HepG2 (cell line): ENCODE results near the gene PIANP. TPM values are rescaled to one million over a fixed set of nuclear protein-coding genes. Genes with fewer than 3 reads are reported as not detected.
A peak's percentile ranks its signal among the peaks of the same experiment; 100 is the strongest.

Experiments
- ATF1 ChIP-seq: IDR thresholded peaks from 2 replicates; pipeline ENCODE4 v1.6.1; 2016; ENCODE audit warnings: mild to moderate bottlenecking, control low read depth
- ETV6 ChIP-seq: sonication (generic); formaldehyde crosslinking; conservative IDR thresholded peaks from 2 replicates; pipeline ENCODE4 v1.4.0; 2020; ENCODE audit warnings: missing genetic modification reagents
- FOXC1 ChIP-seq: sonication (generic); formaldehyde crosslinking; IDR thresholded peaks from 2 replicates; pipeline ENCODE4 v1.8.0; 2022; ENCODE audit warnings: mild to moderate bottlenecking, missing genetic modification reagents, borderline replicate concordance
- HIC2 ChIP-seq: sonication (generic); formaldehyde crosslinking; IDR thresholded peaks from 2 replicates; pipeline ENCODE4 v1.9.0; 2022; ENCODE audit warnings: low read depth, missing genetic modification reagents
- HOXA9 ChIP-seq: sonication (generic); formaldehyde crosslinking; IDR thresholded peaks from 2 replicates; pipeline ENCODE4 v1.8.1; 2022; ENCODE audit warnings: missing genetic modification reagents, mild to moderate bottlenecking, moderate library complexity, borderline replicate concordance
- MTA3 ChIP-seq: sonication (generic); formaldehyde crosslinking; IDR thresholded peaks from 2 replicates; pipeline ENCODE4 v1.4.0; 2020; ENCODE audit warnings: missing genetic modification reagents
- MXD3 ChIP-seq: IDR thresholded peaks from 2 replicates; pipeline ENCODE4 v1.6.1; 2016; ENCODE audit warnings: mild to moderate bottlenecking, missing biosample characterization, missing genetic modification reagents
- PRPF4 ChIP-seq: fragments of 200-400 bp; formaldehyde crosslinking; IDR thresholded peaks from 2 replicates; pipeline ENCODE4 v1.6.1; 2016; ENCODE audit warnings: low read length, low read depth; ENCODE audit not compliant: poor library complexity, severe bottlenecking
- RFX5 ChIP-seq: IDR thresholded peaks from 2 replicates; pipeline ENCODE4 v1.6.1; 2011; ENCODE audit warnings: low read depth, low read length, improper control_type of control experiment
- SMAD9 ChIP-seq: sonication (generic); formaldehyde crosslinking; IDR thresholded peaks from 2 replicates; pipeline ENCODE4 v1.5.1; 2020; ENCODE audit warnings: mild to moderate bottlenecking, missing genetic modification reagents
- SRY ChIP-seq: sonication (generic); formaldehyde crosslinking; IDR thresholded peaks from 2 replicates; pipeline ENCODE4 v1.8.0; 2022; ENCODE audit warnings: mild to moderate bottlenecking, missing genetic modification reagents
- TBL1XR1 ChIP-seq: fragments of 150-350 bp; IDR thresholded peaks from 2 replicates; pipeline ENCODE4 v1.6.1; 2014; ENCODE audit warnings: borderline replicate concordance, low read length; ENCODE audit not compliant: partially characterized antibody
- ZMYM2 ChIP-seq: sonication (generic); formaldehyde crosslinking; IDR thresholded peaks from 2 replicates; pipeline ENCODE4 v1.8.0; 2022; ENCODE audit warnings: mild to moderate bottlenecking, missing genetic modification reagents
- ZNF10 ChIP-seq: sonication (generic); formaldehyde crosslinking; IDR thresholded peaks from 2 replicates; pipeline ENCODE4 v1.4.0; 2020; ENCODE audit warnings: mild to moderate bottlenecking, low read depth, missing genetic modification reagents, borderline replicate concordance
- ZNF180 ChIP-seq: sonication (generic); formaldehyde crosslinking; IDR thresholded peaks from 2 replicates; pipeline ENCODE4 v1.4.0; 2020; ENCODE audit warnings: low read depth, missing genetic modification reagents, borderline replicate concordance
- ZNF30 ChIP-seq: sonication (generic); formaldehyde crosslinking; IDR thresholded peaks from 2 replicates; pipeline ENCODE4 v1.5.0; 2020; ENCODE audit warnings: mild to moderate bottlenecking, missing genetic modification reagents
- ZNF644 ChIP-seq: IDR thresholded peaks from 2 replicates; pipeline ENCODE4 v1.6.1; 2016; ENCODE audit warnings: low read depth
- ZNF775 ChIP-seq: sonication (generic); formaldehyde crosslinking; IDR thresholded peaks from 2 replicates; pipeline ENCODE4 v1.4.0; 2020; ENCODE audit warnings: missing genetic modification reagents, mild to moderate bottlenecking, moderate library complexity, borderline replicate concordance
- polyA plus RNA-seq, 8 experiments: library from polyadenylated mRNA; depleted of rRNA in 3 of 8; stranded (reverse) in 7 of 8; unstranded in 1 of 8; fragments of >200 nt; fragmentation: Illumina TruSeq in 4 of 8; extraction: Trizol in 4 of 8; gene quantifications; 2 replicates each; pipeline versions ENCODE4 v1.2.1 to v1.2.3, GENCODE V29; 2011 to 2016; ENCODE audit warnings: low read depth in 4 of 8, missing spikeins in 1 of 8, mixed read lengths in 1 of 8; ENCODE audit not compliant: insufficient read depth in 1 of 8
- total RNA-seq, 5 experiments: library from RNA; depleted of rRNA; stranded (reverse); fragments of >200 nt; fragmentation: Illumina TruSeq; extraction: Trizol; gene quantifications; 2 replicates each; pipeline ENCODE4 v1.2.3, GENCODE V29; 2016; ENCODE audit warnings: low read depth in 1 of 5
- TF ChIP-seq, protein P1 (sequence below): IDR thresholded peaks from 2 replicates; pipeline ENCODE4 v1.6.1; 2012; ENCODE audit warnings: low read length, improper control_type of control experiment
- TF ChIP-seq, protein P2 (sequence below): IDR thresholded peaks from 2 replicates; pipeline ENCODE4 v1.4.0; 2020; ENCODE audit warnings: mild to moderate bottlenecking, missing genetic modification reagents

The PIANP gene
- total and polyA plus RNA-seq, 2 of the 13 experiments (the other 11 are each of a cell fraction or from before 2014, with no cell fraction given) = not detected

DNA sequence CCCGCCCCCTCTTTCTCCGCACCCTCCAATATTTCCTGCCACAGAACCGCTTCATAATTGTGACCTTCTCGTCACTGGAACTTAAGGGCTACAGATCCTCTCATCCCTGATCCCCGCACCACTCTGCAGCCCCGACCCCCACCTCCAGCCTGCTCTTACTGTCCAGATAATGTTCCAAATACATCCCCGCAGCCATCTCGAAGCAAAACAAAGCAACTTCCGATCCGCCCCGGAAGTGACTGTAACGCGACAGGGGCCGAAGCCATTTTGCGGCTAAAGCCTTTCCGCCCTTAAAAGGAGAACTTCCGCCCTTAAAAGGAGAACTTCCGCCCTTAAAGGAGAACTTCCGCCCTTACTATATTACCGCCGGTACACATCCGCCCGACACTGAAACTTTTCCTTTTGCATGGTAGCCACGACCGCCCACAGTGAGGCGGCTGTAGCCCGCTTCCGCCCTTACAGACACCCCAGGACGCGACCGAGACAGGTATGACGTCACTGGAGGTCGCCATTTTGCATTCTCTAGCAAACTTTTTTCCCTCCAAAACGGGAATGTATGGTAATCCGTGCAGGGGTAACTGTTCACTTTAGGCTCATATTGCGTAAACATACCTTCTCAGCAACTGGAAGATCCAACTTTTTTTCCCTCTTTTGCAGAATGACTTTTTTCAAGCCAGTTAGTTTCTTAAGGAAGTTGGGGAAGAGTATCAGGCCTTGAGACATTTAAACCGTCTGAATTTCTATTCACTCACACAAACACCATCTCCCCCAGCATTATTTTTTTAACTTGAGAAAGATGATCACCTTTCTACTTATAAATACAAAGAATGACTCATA is 37.5 kb downstream of the PIANP start, which contains the start of gene ING4 (continued):
- TF ChIP-seq ZNF10 (CRISPR knock-in tag) (no peak), ATF1 (CRISPR knock-in tag) (peak; percentile 99), ZNF180 (CRISPR knock-in tag) (no peak), PRPF4 (peak; percentile 37), MTA3 (no peak), ETV6 (no peak; the same call in 1 of the 2 replicates), FOXC1 (CRISPR knock-in tag) (peak; percentile 73; the same call in 1 of the 2 replicates), ZNF30 (no peak), ZMYM2 (CRISPR knock-in tag) (peak; percentile 58), SRY (CRISPR knock-in tag) (no peak), HIC2 (no peak), MXD3 (CRISPR knock-in tag) (no peak), ZNF775 (CRISPR knock-in tag) (no peak), HOXA9 (CRISPR knock-in tag) (0 out of 2 replicates have a peak, but pooled peaks have one; percentile 28), RFX5 (peak; percentile 74; the same call in 1 of the 2 replicates), TBL1XR1 (peak; percentile 15), SMAD9 (CRISPR knock-in tag) (no peak), ZNF644 (CRISPR knock-in tag) (peak; percentile 81)
- TF ChIP-seq, protein P1, sequence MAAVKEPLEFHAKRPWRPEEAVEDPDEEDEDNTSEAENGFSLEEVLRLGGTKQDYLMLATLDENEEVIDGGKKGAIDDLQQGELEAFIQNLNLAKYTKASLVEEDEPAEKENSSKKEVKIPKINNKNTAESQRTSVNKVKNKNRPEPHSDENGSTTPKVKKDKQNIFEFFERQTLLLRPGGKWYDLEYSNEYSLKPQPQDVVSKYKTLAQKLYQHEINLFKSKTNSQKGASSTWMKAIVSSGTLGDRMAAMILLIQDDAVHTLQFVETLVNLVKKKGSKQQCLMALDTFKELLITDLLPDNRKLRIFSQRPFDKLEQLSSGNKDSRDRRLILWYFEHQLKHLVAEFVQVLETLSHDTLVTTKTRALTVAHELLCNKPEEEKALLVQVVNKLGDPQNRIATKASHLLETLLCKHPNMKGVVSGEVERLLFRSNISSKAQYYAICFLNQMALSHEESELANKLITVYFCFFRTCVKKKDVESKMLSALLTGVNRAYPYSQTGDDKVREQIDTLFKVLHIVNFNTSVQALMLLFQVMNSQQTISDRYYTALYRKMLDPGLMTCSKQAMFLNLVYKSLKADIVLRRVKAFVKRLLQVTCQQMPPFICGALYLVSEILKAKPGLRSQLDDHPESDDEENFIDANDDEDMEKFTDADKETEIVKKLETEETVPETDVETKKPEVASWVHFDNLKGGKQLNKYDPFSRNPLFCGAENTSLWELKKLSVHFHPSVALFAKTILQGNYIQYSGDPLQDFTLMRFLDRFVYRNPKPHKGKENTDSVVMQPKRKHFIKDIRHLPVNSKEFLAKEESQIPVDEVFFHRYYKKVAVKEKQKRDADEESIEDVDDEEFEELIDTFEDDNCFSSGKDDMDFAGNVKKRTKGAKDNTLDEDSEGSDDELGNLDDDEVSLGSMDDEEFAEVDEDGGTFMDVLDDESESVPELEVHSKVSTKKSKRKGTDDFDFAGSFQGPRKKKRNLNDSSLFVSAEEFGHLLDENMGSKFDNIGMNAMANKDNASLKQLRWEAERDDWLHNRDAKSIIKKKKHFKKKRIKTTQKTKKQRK = no peak
- TF ChIP-seq, protein P2, sequence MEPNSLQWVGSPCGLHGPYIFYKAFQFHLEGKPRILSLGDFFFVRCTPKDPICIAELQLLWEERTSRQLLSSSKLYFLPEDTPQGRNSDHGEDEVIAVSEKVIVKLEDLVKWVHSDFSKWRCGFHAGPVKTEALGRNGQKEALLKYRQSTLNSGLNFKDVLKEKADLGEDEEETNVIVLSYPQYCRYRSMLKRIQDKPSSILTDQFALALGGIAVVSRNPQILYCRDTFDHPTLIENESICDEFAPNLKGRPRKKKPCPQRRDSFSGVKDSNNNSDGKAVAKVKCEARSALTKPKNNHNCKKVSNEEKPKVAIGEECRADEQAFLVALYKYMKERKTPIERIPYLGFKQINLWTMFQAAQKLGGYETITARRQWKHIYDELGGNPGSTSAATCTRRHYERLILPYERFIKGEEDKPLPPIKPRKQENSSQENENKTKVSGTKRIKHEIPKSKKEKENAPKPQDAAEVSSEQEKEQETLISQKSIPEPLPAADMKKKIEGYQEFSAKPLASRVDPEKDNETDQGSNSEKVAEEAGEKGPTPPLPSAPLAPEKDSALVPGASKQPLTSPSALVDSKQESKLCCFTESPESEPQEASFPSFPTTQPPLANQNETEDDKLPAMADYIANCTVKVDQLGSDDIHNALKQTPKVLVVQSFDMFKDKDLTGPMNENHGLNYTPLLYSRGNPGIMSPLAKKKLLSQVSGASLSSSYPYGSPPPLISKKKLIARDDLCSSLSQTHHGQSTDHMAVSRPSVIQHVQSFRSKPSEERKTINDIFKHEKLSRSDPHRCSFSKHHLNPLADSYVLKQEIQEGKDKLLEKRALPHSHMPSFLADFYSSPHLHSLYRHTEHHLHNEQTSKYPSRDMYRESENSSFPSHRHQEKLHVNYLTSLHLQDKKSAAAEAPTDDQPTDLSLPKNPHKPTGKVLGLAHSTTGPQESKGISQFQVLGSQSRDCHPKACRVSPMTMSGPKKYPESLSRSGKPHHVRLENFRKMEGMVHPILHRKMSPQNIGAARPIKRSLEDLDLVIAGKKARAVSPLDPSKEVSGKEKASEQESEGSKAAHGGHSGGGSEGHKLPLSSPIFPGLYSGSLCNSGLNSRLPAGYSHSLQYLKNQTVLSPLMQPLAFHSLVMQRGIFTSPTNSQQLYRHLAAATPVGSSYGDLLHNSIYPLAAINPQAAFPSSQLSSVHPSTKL (CRISPR knock-in tag) = peak; percentile 36; the same call in 1 of the 2 replicates
